ENCODE measurements around the gene SOX13.

DNA sequence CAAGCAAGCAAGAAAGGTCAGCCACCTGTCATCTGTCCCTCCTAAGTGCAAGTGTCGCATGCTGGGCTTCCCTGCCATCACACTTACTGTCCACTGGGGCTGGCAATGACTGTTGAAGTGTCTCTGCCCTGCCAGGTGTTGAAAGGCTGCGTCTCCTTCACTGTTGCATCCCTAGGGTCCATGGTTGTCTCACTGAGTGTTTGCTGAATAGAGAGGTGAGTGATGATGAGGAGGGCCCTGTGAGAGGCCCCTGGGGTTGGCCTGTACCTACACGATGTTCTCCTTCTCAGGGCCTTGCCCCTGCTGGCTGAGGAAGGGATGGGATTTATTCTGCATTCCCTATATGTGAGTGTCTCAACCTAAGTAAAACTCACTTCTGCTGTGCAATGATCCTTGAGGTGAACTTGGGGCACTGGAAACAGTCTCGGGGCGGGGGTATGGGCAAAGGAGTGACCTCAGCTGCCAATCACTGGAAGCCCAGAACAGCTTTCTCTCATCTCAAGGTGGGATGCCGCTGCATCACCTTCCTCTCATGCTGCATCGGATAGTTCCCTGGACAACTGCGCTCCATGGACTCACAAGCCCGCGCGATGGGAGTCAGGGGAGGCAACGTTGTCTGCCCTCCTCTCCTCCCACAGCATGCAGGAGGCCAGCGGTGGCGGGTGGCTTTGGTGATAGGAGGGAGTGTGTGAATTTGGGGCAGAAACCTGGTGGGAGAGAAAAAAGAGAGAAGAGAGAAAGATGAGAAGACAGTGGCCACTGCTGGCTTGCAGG is 35.8 kb upstream of the SOX13 start:
- no peak for TF ChIP-seq POLR2AphosphoS5 (IDR thresholded peaks at IDR 0.05)
- TF ChIP-seq, protein P1, sequence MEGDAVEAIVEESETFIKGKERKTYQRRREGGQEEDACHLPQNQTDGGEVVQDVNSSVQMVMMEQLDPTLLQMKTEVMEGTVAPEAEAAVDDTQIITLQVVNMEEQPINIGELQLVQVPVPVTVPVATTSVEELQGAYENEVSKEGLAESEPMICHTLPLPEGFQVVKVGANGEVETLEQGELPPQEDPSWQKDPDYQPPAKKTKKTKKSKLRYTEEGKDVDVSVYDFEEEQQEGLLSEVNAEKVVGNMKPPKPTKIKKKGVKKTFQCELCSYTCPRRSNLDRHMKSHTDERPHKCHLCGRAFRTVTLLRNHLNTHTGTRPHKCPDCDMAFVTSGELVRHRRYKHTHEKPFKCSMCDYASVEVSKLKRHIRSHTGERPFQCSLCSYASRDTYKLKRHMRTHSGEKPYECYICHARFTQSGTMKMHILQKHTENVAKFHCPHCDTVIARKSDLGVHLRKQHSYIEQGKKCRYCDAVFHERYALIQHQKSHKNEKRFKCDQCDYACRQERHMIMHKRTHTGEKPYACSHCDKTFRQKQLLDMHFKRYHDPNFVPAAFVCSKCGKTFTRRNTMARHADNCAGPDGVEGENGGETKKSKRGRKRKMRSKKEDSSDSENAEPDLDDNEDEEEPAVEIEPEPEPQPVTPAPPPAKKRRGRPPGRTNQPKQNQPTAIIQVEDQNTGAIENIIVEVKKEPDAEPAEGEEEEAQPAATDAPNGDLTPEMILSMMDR (IDR thresholded peaks at IDR 0.05) = no peak

All from esophagus muscularis mucosa (tissue), 3 donors.